Measurements from ENCODE around the gene CD248.
"Not testable (repeated sequence)": the region's sequence is repeated elsewhere in the genome, so short reads cannot be mapped to it uniquely, and the experiment has no call there.

CD248 gene

DNA sequence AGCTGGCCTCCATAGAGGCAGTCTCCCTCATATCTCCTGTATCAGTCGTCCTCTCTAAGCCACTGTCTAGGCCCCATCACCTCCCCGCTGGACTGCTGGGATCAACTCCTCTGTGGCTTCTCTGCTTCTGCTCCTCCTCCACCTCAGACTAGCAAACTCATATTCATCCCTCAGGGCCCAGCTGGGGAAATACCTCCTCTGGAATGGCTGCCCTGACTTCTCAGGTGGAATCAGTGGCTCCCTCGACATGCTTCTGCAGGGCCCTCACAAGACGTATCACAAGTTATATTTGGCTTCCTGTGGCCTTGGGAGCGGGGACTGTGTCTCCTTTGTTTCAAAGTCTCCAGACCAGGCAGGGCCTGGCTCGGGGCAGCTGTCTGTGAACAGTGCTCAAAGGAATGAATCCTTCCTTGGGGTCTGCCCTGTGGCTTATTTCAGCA, 44.7 kb upstream of the CD248 start:
- peak overlapping the region; percentile 46 for H3K27ac ChIP-seq
- no peak for TF ChIP-seq ZFX (IDR thresholded peaks at IDR 0.05; ENCODE audit: borderline replicate concordance)
- TF ChIP-seq, protein P1, sequence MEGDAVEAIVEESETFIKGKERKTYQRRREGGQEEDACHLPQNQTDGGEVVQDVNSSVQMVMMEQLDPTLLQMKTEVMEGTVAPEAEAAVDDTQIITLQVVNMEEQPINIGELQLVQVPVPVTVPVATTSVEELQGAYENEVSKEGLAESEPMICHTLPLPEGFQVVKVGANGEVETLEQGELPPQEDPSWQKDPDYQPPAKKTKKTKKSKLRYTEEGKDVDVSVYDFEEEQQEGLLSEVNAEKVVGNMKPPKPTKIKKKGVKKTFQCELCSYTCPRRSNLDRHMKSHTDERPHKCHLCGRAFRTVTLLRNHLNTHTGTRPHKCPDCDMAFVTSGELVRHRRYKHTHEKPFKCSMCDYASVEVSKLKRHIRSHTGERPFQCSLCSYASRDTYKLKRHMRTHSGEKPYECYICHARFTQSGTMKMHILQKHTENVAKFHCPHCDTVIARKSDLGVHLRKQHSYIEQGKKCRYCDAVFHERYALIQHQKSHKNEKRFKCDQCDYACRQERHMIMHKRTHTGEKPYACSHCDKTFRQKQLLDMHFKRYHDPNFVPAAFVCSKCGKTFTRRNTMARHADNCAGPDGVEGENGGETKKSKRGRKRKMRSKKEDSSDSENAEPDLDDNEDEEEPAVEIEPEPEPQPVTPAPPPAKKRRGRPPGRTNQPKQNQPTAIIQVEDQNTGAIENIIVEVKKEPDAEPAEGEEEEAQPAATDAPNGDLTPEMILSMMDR (IDR thresholded peaks at IDR 0.05), result no peak

DNA sequence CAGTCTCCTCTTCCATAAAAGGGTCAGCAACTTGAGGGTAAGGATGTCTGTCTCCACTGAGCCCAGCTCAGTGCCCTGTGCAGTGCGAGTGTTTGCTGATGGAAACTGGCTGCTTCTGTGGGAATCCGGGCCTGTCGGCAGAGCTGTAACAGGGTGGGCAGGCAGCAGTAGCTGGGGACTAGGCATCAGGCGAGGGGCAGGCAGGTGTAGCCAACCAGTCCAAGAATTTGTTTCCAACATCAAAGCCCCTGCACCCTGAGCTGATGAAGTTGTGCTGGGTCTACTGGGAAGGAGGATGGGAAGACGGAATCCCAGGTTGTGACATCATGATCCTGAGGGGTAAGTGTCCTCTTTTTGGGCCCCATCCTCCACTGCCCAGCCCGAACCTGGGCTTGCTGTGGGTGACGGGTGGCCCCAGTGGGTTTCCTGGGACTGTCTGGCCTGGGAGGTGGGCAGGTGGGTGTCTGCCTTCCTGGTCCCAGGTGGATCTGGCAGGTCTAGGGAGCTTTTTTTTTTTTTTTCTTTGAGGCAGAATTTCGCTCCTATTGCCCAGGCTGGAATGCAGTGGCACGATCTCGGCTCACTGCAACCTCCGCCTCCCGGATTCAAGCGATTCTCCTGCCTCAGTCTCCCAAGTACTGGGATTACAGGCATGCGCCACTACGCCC, 43.7 kb upstream of the CD248 start:
- peak overlapping the region; percentile 46 for H3K27ac ChIP-seq
- no peak for TF ChIP-seq ZFX (IDR thresholded peaks at IDR 0.05; ENCODE audit: borderline replicate concordance)
- TF ChIP-seq, protein P1 (IDR thresholded peaks at IDR 0.05), result no peak

DNA sequence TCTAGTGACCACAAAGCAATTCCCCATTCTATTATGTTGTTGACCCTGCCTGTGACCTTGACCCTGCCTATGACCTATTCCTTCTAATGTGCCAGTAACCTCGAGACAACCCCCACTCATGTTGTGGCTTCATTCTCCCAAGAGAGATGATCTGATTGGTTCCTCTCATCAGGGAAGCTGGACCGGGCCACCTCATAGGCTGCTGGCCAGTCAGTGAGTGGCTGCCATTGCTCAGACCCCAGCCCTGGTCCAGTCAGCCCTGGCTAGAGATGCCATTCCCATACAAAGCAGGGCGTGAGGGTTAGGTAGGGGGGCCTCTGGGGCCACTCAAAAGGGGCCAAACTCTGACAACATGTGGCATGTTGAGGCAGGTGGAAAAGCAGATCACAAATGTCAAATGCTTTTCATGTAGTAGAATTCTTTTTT, 42.8 kb upstream of the CD248 start:
- TF ChIP-seq, protein P1 (IDR thresholded peaks at IDR 0.05), result no peak
- no peak for TF ChIP-seq ZFX (IDR thresholded peaks at IDR 0.05; ENCODE audit: borderline replicate concordance)

DNA sequence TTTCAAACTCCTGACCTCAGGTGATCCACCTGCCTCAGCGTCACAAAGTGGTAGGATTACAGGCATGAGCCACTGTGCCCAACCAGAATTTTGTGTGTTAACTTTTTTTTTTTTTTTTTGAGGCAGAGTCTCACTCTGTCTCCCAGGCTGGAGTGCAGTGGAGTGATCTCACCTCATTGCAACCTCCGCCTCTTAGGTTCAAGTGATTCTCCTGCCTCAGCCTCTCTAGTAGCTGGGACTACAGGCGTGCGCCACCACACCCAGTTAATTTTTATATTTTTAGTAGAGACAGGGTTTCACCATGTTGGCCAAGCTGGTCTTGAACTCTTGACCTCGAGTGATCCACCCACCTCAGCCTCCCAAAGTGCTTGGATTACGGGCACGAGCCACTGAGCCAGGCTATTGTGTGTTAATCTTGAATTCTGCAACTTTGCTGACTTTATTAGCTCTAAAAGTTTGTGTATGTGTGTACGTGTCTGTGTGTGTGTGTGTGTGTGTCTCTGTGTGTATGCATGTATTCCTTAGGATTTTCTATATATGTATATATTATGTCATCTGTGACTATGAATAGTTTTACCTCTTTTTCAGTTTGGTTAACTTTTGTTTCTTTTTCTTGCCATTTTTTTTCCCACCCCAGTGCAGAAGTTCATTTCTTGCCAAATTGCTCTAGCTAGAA, 33.9 kb upstream of the CD248 start:
- H3K27ac ChIP-seq, result not testable (repeated sequence)

More for the DNA sequence above, 42.8 kb upstream of the CD248 start:
- H3K27ac ChIP-seq, result peak overlapping the region; percentile 46; the same call in 1 of the 2 replicates

DNA sequence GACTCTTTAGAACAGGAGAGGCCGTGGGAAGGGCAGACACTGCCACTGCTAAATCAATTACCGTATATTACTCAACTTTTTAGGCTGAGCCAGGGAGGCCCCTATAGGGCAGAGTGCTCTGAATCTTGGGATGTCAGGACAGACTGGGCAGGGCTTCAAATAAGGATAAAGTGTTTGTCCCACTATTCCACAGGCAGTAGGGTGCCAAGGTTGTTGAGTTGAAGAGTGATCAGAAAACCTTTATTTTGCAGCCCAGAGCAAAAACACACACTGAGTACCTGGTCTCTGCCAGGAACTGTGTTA, 32.2 kb upstream of the CD248 start:
- TF ChIP-seq ZFX (IDR thresholded peaks at IDR 0.05; ENCODE audit: borderline replicate concordance), result no peak
- peak overlapping the region; percentile 97; the same call in 1 of the 2 replicates for H3K27ac ChIP-seq

DNA sequence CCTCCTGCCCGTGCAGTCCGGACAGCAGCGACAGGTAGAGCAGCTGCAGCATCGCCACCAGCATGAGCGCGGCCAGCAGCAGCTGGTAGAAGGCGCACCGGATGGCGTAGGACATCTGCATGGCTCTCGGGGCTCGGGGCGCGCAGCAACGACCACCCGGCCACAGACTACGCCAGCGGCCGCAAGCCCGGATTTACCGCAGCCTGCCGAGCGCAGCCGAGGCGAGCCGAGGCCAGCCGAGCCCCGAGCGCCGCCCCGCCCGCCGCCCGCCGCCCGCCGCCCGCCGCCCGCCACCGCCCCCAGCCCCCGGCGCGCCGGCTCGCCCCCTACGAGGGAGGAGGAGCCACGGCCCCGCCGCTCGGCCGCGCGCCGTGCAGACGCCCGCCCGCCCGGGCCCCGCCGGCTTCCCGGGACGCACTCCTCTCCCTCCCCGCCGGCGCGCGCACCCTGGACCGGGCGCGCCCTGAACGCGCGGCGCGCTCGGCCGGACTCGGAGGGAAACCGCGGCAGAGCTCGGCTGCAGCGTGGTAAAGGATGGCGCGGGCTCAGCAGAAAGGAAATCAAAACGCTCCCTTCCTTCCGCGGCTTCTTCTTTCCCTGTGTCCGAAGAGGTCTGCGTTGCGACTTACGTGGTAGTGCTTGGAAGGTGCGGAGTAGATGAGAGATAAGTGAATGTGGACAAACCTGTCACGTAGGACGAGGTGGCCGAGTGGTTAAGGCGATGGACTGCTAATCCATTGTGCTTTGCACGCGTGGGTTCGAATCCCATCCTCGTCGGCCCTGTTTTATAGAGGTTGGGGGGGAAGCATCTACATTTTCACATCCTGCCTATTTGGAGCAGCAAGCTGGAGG, 30.8 kb upstream of the CD248 start, which contains the start of gene B4GAT1:
Gene B4GAT1 (minus strand): TSS at position 205 of the 852 bp plus-strand sequence. CDS start 84 bp downstream, at position 121.
- H3K27ac ChIP-seq, result peak within 1 kb of the TSS; percentile 97
- TF ChIP-seq, protein P1 (IDR thresholded peaks at IDR 0.05), result no peak
- no peak for TF ChIP-seq ZFX (IDR thresholded peaks at IDR 0.05; ENCODE audit: borderline replicate concordance)

DNA sequence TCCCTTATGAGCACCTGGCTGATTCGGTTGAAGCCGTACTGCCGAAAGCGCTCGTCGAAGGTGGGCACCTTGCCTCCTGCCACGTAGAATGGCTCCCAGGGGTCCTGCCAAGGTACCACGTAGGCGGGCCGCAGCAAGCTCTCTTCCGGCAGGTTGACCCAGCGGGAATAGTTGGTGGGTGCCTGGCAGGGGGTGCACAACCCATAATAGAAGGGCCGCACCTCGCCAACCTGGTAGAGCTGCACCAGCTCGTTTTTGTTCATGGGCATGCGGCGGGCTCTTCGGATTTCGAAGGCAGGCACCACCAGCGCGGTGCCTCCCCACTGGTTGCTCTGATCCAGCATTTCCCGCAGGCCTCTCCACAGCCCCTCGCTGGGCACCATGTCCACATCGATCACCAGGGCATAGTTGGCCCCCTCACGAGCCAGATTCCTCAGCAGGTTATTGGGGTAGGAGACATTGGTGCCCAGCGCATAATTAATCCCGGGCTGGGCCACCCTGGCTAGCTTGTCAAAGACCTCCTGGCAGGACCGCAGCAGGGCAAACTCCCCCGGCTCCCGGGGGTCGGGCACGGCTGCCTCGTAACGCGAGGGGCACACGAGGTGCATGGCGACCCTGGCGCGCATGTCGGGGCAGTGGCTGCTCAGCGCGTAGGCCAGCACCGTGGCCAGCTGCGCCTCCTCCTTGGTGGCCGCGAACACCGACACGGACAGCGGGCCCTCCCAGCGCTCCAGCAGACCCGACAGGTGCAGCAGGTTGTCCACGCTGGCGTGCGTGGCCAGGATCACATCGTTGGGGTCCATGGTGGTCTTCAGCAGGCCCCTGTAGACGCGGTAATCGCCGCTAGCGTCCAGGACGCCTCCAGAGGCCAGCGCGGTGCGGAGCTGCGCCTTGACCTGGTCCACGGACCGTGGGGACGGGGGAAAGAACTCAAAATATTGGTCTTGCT, 29.9 kb upstream of the CD248 start:
- H3K27ac ChIP-seq, result peak overlapping the region; percentile 97
- no peak for TF ChIP-seq ZFX (IDR thresholded peaks at IDR 0.05; ENCODE audit: borderline replicate concordance)
- TF ChIP-seq, protein P1 (IDR thresholded peaks at IDR 0.05), result no peak
